ENCODE data around the gene TMPRSS11E. TPM values are rescaled to one million over a fixed set of nuclear protein-coding genes. Genes with fewer than 3 reads are reported as not detected.

TMPRSS11E gene
- total RNA-seq, 1 donor from 2014 or later: 12.3 TPM

Other genes with a start within 250 kb of the TMPRSS11E start
- gene TMPRSS11B, start 201.8 kb upstream of the TMPRSS11E start, total RNA-seq: not detected
- 92.0 TPM for gene YTHDC1, start 97.4 kb upstream of the TMPRSS11E start, total RNA-seq
- gene UGT2B17, start 128.9 kb downstream of the TMPRSS11E start, total RNA-seq: not detected
- gene UGT2B15, start 223.2 kb downstream of the TMPRSS11E start, total RNA-seq: not detected